HepG2 (cell line): ENCODE data around the gene RORC. TPM values are rescaled to one million over a fixed set of nuclear protein-coding genes. Genes with fewer than 3 reads are reported as not detected.

Experiments used
- CSRNP2 ChIP-seq: sonication (generic); formaldehyde crosslinking; conservative IDR thresholded peaks from 2 replicates; pipeline ENCODE4 v1.8.0; 2022; ENCODE audit warnings: low read depth, missing genetic modification reagents
- FOXA1 ChIP-seq, 2 experiments: fragments of 450-650 bp in 1 of 2; sonication (generic) in 1 of 2; formaldehyde crosslinking in 1 of 2; IDR thresholded peaks; 2 replicates each; pipeline versions ENCODE4 v1.4.0 to v1.6.1; 2016 to 2020; ENCODE audit warnings: missing genetic modification reagents in 1 of 2
- FOXC1 ChIP-seq: sonication (generic); formaldehyde crosslinking; IDR thresholded peaks from 2 replicates; pipeline ENCODE4 v1.8.0; 2022; ENCODE audit warnings: mild to moderate bottlenecking, missing genetic modification reagents, borderline replicate concordance
- HIC2 ChIP-seq: sonication (generic); formaldehyde crosslinking; IDR thresholded peaks from 2 replicates; pipeline ENCODE4 v1.9.0; 2022; ENCODE audit warnings: low read depth, missing genetic modification reagents
- MAZ ChIP-seq, 2 experiments: sonication (generic) in 1 of 2; formaldehyde crosslinking in 1 of 2; IDR thresholded peaks; 2 replicates each; pipeline versions ENCODE4 v1.5.0 to v1.6.1; 2012 to 2020; ENCODE audit warnings: low read depth in 2 of 2, mild to moderate bottlenecking in 2 of 2, borderline replicate concordance in 1 of 2, improper control_type of control experiment in 1 of 2, low read length in 1 of 2, missing genetic modification reagents in 1 of 2, moderate library complexity in 1 of 2
- MNT ChIP-seq: fragments of 450-650 bp; IDR thresholded peaks from 2 replicates; pipeline ENCODE4 v1.6.1; 2016
- NAIF1 ChIP-seq: sonication (generic); formaldehyde crosslinking; IDR thresholded peaks from 2 replicates; pipeline ENCODE4 v1.5.0; 2020; ENCODE audit warnings: mild to moderate bottlenecking, missing genetic modification reagents, borderline replicate concordance
- ZNF30 ChIP-seq: sonication (generic); formaldehyde crosslinking; IDR thresholded peaks from 2 replicates; pipeline ENCODE4 v1.5.0; 2020; ENCODE audit warnings: mild to moderate bottlenecking, missing genetic modification reagents
- ZNF350 ChIP-seq: sonication (generic); formaldehyde crosslinking; IDR thresholded peaks from 2 replicates; pipeline ENCODE4 v1.4.0; 2020; ENCODE audit warnings: mild to moderate bottlenecking, low read depth, missing genetic modification reagents, borderline replicate concordance
- polyA plus RNA-seq, 8 experiments: library from polyadenylated mRNA; depleted of rRNA in 3 of 8; stranded (reverse) in 7 of 8; unstranded in 1 of 8; fragments of >200 nt; fragmentation: Illumina TruSeq in 4 of 8; extraction: Trizol in 4 of 8; gene quantifications; 2 replicates each; pipeline versions ENCODE4 v1.2.1 to v1.2.3, GENCODE V29; 2011 to 2016; ENCODE audit warnings: low read depth in 4 of 8, missing spikeins in 1 of 8, mixed read lengths in 1 of 8; ENCODE audit not compliant: insufficient read depth in 1 of 8
- total RNA-seq, 5 experiments: library from RNA; depleted of rRNA; stranded (reverse); fragments of >200 nt; fragmentation: Illumina TruSeq; extraction: Trizol; gene quantifications; 2 replicates each; pipeline ENCODE4 v1.2.3, GENCODE V29; 2016; ENCODE audit warnings: low read depth in 1 of 5
- TF ChIP-seq, protein P1 (sequence below): sonication (generic); formaldehyde crosslinking; conservative IDR thresholded peaks from 2 replicates; pipeline ENCODE4 v1.8.1; 2023; ENCODE audit warnings: missing genetic modification reagents
- TF ChIP-seq, protein P2 (sequence below): sonication (generic); formaldehyde crosslinking; IDR thresholded peaks from 2 replicates; pipeline ENCODE4 v1.4.0; 2020; ENCODE audit warnings: missing genetic modification reagents, mild to moderate bottlenecking, borderline replicate concordance
- TF ChIP-seq, protein P3 (sequence below): IDR thresholded peaks from 2 replicates; pipeline ENCODE4 v1.6.1; 2016; ENCODE audit warnings: missing compliant biosample characterization, missing genetic modification reagents, borderline replicate concordance
- TF ChIP-seq, protein P4 (sequence below): conservative IDR thresholded peaks from 2 replicates; pipeline ENCODE4 v1.6.1; 2018; ENCODE audit warnings: missing genetic modification reagents

The RORC gene
- total and polyA plus RNA-seq, 2 of the 13 experiments (the other 11 are each of a cell fraction or from before 2014, with no cell fraction given): 2.5 to 6.5 TPM

GRCh38 chr1:151832318-151832980 lies 847 bp upstream of the RORC start (continued):
- TF ChIP-seq, protein P1, sequence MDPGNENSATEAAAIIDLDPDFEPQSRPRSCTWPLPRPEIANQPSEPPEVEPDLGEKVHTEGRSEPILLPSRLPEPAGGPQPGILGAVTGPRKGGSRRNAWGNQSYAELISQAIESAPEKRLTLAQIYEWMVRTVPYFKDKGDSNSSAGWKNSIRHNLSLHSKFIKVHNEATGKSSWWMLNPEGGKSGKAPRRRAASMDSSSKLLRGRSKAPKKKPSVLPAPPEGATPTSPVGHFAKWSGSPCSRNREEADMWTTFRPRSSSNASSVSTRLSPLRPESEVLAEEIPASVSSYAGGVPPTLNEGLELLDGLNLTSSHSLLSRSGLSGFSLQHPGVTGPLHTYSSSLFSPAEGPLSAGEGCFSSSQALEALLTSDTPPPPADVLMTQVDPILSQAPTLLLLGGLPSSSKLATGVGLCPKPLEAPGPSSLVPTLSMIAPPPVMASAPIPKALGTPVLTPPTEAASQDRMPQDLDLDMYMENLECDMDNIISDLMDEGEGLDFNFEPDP (CRISPR knock-in tag): peak; percentile 96; the same call in 1 of the 2 replicates
- TF ChIP-seq, protein P2, sequence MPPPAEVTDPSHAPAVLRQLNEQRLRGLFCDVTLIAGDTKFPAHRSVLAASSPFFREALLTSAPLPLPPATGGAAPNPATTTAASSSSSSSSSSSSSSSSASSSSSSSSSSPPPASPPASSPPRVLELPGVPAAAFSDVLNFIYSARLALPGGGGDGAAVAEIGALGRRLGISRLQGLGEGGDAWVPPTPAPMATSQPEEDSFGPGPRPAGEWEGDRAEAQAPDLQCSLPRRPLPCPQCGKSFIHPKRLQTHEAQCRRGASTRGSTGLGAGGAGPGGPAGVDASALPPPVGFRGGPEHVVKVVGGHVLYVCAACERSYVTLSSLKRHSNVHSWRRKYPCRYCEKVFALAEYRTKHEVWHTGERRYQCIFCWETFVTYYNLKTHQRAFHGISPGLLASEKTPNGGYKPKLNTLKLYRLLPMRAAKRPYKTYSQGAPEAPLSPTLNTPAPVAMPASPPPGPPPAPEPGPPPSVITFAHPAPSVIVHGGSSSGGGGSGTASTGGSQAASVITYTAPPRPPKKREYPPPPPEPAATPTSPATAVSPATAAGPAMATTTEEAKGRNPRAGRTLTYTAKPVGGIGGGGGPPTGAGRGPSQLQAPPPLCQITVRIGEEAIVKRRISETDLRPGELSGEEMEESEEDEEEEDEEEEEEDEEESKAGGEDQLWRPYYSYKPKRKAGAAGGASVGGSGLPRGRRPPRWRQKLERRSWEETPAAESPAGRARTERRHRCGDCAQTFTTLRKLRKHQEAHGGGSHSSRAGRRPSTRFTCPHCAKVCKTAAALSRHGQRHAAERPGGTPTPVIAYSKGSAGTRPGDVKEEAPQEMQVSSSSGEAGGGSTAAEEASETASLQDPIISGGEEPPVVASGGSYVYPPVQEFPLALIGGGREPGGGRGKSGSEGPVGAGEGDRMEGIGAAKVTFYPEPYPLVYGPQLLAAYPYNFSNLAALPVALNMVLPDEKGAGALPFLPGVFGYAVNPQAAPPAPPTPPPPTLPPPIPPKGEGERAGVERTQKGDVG (CRISPR knock-in tag): no peak
- TF ChIP-seq MNT (peak; percentile 98), MAZ (IDR thresholded peaks at IDR 0.05; ENCODE audit: borderline replicate concordance, low read depth, low read length) (no peak), MAZ (CRISPR knock-in tag; IDR thresholded peaks at IDR 0.05; ENCODE audit: low read depth) (peak; percentile 58; the same call in 1 of the 2 replicates), ZNF350 (CRISPR knock-in tag) (peak; percentile 30; the same call in 1 of the 2 replicates), FOXC1 (CRISPR knock-in tag) (peak; percentile 64; the same call in 1 of the 2 replicates), HIC2 (CRISPR knock-in tag) (peak; percentile 99), NAIF1 (CRISPR knock-in tag) (0 out of 2 replicates have a peak, but pooled peaks have one; percentile 14), CSRNP2 (CRISPR knock-in tag) (no peak), FOXA1 (IDR thresholded peaks at IDR 0.05) (no peak), FOXA1 (CRISPR knock-in tag; IDR thresholded peaks at IDR 0.05) (peak; percentile 79), ZNF30 (peak; percentile 53; the same call in 1 of the 2 replicates)
- TF ChIP-seq, protein P3, sequence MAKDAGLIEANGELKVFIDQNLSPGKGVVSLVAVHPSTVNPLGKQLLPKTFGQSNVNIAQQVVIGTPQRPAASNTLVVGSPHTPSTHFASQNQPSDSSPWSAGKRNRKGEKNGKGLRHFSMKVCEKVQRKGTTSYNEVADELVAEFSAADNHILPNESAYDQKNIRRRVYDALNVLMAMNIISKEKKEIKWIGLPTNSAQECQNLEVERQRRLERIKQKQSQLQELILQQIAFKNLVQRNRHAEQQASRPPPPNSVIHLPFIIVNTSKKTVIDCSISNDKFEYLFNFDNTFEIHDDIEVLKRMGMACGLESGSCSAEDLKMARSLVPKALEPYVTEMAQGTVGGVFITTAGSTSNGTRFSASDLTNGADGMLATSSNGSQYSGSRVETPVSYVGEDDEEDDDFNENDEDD (CRISPR knock-in tag): peak; percentile 51; the same call in 1 of the 2 replicates
- TF ChIP-seq, protein P4, sequence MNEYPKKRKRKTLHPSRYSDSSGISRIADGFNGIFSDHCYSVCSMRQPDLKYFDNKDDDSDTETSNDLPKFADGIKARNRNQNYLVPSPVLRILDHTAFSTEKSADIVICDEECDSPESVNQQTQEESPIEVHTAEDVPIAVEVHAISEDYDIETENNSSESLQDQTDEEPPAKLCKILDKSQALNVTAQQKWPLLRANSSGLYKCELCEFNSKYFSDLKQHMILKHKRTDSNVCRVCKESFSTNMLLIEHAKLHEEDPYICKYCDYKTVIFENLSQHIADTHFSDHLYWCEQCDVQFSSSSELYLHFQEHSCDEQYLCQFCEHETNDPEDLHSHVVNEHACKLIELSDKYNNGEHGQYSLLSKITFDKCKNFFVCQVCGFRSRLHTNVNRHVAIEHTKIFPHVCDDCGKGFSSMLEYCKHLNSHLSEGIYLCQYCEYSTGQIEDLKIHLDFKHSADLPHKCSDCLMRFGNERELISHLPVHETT: peak; percentile 78; the same call in 1 of the 2 replicates
